PC-3 (cell line): ENCODE results near the gene TTC28. TPM values are rescaled to one million over a fixed set of nuclear protein-coding genes. Genes with fewer than 3 reads are reported as not detected.

Experiments used
- ATAC-seq: fragments of 200-7000 bp; cut with Tn5 transposase; 2 replicates; pipeline ENCODE4 v1.9.1; 2020; ENCODE audit warnings: mild to moderate bottlenecking, moderate library complexity
- BruUV-seq: library from RNA; stranded (reverse); fragments of 400-500 nt; replicated peaks from 2 replicates; lab custom pipeline; 2021; lab: Mats Ljungman, UMichigan
- CTCF ChIA-PET: fragments of 300-600 bp; sonication (Branson Sonifier 250); formaldehyde crosslinking; loops from one replicate; lab custom pipeline; 2022; ENCODE audit warnings: antibody characterized with exemption; lab: Charles Lee
- POLR2A ChIA-PET: fragments of 300-600 bp; sonication (Branson Sonifier 250); formaldehyde crosslinking; loops from one replicate; lab custom pipeline; 2022; ENCODE audit warnings: antibody characterized with exemption; ENCODE audit not compliant: unreplicated experiment; lab: Charles Lee
- DNase-seq: peaks from one replicate; pipeline ENCODE4 v3.0.0-alpha.2; 2015
- H2AFZ ChIP-seq: fragments of 300-600 bp; sonication (generic); 2 replicates; pipeline ENCODE4 v1.6.0; 2016; ENCODE audit warnings: antibody characterized with exemption, low read length
- H3F3A ChIP-seq: fragments of 300-600 bp; sonication (generic); one replicate; pipeline ENCODE4 v1.6.0; 2017; ENCODE audit warnings: antibody characterized with exemption, low read length, control low read depth, mild to moderate bottlenecking; ENCODE audit not compliant: unreplicated experiment
- H3K27ac ChIP-seq: fragments of 300-600 bp; sonication (generic); 2 replicates; pipeline ENCODE4 v1.5.1; 2016; ENCODE audit warnings: mild to moderate bottlenecking, low read length
- H3K27me3 ChIP-seq: fragments of 300-600 bp; sonication (generic); 2 replicates; pipeline ENCODE4 v1.6.1; 2016; ENCODE audit warnings: low read length, mixed read lengths
- H3K36me3 ChIP-seq: fragments of 300-600 bp; sonication (generic); 2 replicates; pipeline ENCODE4 v1.6.1; 2016; ENCODE audit warnings: low read depth, mixed run types, low read length, mixed read lengths
- H3K4me1 ChIP-seq: fragments of 300-600 bp; sonication (generic); 2 replicates; pipeline ENCODE4 v1.5.1; 2016; ENCODE audit warnings: low read length; ENCODE audit not compliant: insufficient read depth
- H3K4me2 ChIP-seq: fragments of 300-600 bp; sonication (generic); 2 replicates; pipeline ENCODE4 v1.6.0; 2016; ENCODE audit warnings: low read length
- H3K4me3 ChIP-seq: fragments of 300-600 bp; sonication (generic); 2 replicates; pipeline ENCODE4 v1.5.1; 2016; ENCODE audit warnings: mild to moderate bottlenecking, low read length, mixed read lengths
- H3K79me2 ChIP-seq: fragments of 300-600 bp; sonication (generic); 2 replicates; pipeline ENCODE4 v1.6.1; 2017; ENCODE audit warnings: low read length, mixed read lengths
- H3K9ac ChIP-seq: fragments of 300-600 bp; sonication (generic); 2 replicates; pipeline ENCODE4 v1.6.0; 2016; ENCODE audit warnings: mild to moderate bottlenecking, low read length
- H3K9me2 ChIP-seq: fragments of 300-600 bp; sonication (generic); replicated peaks from 2 replicates; pipeline ENCODE4 v1.6.1; 2016; ENCODE audit warnings: mixed run types, low read length, mixed read lengths
- H3K9me3 ChIP-seq: fragments of 300-600 bp; sonication (generic); 2 replicates; pipeline ENCODE4 v1.6.1; 2016; ENCODE audit warnings: low read length, mixed read lengths
- H4K20me1 ChIP-seq: fragments of 300-600 bp; sonication (generic); 2 replicates; pipeline ENCODE4 v1.6.1; 2016; ENCODE audit warnings: low read length, mixed read lengths
- EZH2 ChIP-seq: fragments of 300-600 bp; sonication (generic); IDR thresholded peaks from one replicate; pipeline ENCODE4 v1.6.1; 2017; ENCODE audit warnings: antibody characterized with exemption, mild to moderate bottlenecking, low read length; ENCODE audit not compliant: unreplicated experiment
- EZH2phosphoT487 ChIP-seq: fragments of 300-600 bp; sonication (generic); IDR thresholded peaks from 2 replicates; pipeline ENCODE4 v1.6.1; 2018; ENCODE audit warnings: mild to moderate bottlenecking, antibody characterized with exemption, low read length, borderline replicate concordance
- intact Hi-C: fragments of 100-400 bp; cut with micrococcal nuclease; formaldehyde crosslinking; loops from 2 replicates; pipeline ENCODE4 v1.9.0; 2023
- total RNA-seq: library from RNA; depleted of rRNA; stranded (reverse); fragments of >200 nt; gene quantifications from 2 replicates; pipeline ENCODE4 v1.2.3, GENCODE V29; 2014
- TF ChIP-seq, protein P1 (sequence below): fragments of 300-600 bp; sonication (generic); conservative IDR thresholded peaks from 2 replicates; pipeline ENCODE4 v1.5.1; 2017; ENCODE audit warnings: antibody characterized with exemption, low read depth, mild to moderate bottlenecking, low read length

TTC28 gene
- total RNA-seq, 1 experiment from 2014 or later = 6.3 TPM

DNA sequence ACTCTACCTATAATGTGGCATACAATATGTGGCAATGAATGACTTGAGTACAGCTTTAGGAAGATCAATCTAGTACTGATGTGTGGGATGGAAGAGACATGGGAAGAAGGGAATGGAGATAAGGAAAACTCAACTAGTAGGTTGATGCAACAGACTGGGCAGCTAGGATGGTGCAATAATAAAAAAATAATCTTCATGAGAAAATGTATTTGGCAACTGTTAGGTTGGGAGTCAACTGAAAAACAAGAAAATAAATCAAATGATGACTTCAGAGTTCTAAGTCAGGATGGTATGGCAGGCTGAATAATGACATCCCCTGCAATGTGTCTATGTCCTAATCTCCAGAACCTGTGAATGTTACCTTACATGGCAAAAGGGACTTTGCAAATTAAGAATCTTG is 523.8 kb downstream of the TTC28 start:
- TF ChIP-seq EZH2phosphoT487 (no peak), EZH2 (no peak)
- TF ChIP-seq, protein P1, sequence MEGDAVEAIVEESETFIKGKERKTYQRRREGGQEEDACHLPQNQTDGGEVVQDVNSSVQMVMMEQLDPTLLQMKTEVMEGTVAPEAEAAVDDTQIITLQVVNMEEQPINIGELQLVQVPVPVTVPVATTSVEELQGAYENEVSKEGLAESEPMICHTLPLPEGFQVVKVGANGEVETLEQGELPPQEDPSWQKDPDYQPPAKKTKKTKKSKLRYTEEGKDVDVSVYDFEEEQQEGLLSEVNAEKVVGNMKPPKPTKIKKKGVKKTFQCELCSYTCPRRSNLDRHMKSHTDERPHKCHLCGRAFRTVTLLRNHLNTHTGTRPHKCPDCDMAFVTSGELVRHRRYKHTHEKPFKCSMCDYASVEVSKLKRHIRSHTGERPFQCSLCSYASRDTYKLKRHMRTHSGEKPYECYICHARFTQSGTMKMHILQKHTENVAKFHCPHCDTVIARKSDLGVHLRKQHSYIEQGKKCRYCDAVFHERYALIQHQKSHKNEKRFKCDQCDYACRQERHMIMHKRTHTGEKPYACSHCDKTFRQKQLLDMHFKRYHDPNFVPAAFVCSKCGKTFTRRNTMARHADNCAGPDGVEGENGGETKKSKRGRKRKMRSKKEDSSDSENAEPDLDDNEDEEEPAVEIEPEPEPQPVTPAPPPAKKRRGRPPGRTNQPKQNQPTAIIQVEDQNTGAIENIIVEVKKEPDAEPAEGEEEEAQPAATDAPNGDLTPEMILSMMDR = no peak
- H3K4me3 ChIP-seq = no peak overlapping the region
- no peaks in the 10 kb centered on the region for H3K36me3 ChIP-seq
- no TSS peak for BruUV-seq
- H4K20me1 ChIP-seq = no peaks in the 10 kb centered on the region
- H3K4me2 ChIP-seq = no peak overlapping the region
- H3F3A ChIP-seq = no peaks in the 10 kb centered on the region
- no peak overlapping the region for H3K27ac ChIP-seq
- DNase-seq = no peak
- H3K9me3 ChIP-seq = no peaks in the 10 kb centered on the region
- H3K9me2 ChIP-seq = no peaks in the 10 kb centered on the region
- no peaks in the 10 kb centered on the region for H3K79me2 ChIP-seq
- ChIA-PET CTCF (no interaction called here), POLR2A (no interaction called here)
- no peaks in the 10 kb centered on the region for H3K4me1 ChIP-seq
- no peaks in the 10 kb centered on the region for H3K27me3 ChIP-seq
- H2AFZ ChIP-seq = no peak overlapping the region
- H3K9ac ChIP-seq = no peak overlapping the region
- no peak for ATAC-seq
- intact Hi-C loops = no loop called here

DNA sequence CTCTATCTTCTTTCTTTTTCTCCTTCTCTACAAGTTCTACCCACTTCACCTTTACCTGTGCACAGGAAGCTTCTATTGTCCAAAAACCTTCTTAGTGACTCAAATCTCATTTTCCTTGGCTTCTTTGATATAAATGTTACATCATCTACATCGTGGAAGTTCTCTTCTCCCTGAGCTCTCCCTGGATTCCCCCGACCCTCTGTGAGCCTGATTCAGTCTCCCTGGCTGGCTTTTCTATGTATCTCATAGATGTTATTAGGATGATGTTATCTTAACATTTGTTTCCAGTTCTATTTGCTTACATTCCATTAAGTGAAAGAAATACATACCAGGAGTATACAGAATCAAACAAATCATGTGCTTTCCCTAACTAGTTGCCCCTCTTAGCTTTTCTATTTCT is 524.8 kb downstream of the TTC28 start:
- no peak overlapping the region for H3K9ac ChIP-seq
- no peaks in the 10 kb centered on the region for H3K79me2 ChIP-seq
- no peaks in the 10 kb centered on the region for H3K27me3 ChIP-seq
- H2AFZ ChIP-seq = no peak overlapping the region
- intact Hi-C loops = no loop called here
- H3K9me3 ChIP-seq = no peaks in the 10 kb centered on the region
- H3F3A ChIP-seq = no peaks in the 10 kb centered on the region
- no peak overlapping the region for H3K4me3 ChIP-seq
- DNase-seq (no peak), ATAC-seq (no peak)
- H3K9me2 ChIP-seq = no peaks in the 10 kb centered on the region
- H4K20me1 ChIP-seq = no peaks in the 10 kb centered on the region
- POLR2A ChIA-PET = no interaction called here
- no peaks in the 10 kb centered on the region for H3K4me1 ChIP-seq
- CTCF ChIA-PET = no interaction called here
- H3K4me2 ChIP-seq = no peak overlapping the region
- no peak overlapping the region for H3K27ac ChIP-seq
- TF ChIP-seq, protein P1 = no peak
- no peak for TF ChIP-seq EZH2
- TF ChIP-seq EZH2phosphoT487 = no peak
- no TSS peak for BruUV-seq
- no peaks in the 10 kb centered on the region for H3K36me3 ChIP-seq

DNA sequence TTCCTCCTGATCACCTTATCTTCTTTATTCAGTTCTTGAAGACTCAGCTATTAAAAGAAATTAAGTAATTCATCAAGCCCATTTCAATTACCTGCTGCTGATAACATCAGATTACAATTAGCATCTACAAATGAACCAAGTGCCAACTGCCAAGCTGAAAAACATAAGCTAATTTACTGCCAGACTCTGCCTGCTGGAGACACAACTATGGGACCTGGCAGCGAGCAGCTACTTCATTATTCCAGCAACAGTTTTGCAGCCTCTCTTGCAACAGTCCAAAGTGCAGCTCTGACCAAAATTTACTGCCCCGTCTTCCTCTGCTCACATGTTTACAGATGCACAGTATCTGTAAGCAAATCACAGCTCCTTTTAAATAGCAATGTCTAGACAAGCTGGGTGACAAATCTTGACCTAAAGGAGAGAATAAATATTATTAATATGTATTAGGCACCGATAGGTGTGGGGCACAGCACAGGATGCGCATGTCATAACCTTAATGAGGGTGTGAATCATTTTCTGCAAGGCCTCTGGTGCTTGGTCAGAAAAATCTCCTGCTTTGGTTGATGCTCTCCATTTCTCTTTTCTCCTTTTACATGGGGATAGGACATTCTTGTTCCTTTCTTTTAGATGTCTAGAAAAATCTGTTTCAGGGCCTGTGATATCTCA is 528.4 kb downstream of the TTC28 start:
- Histone ChIP-seq H4K20me1 (no peaks in the 10 kb centered on the region), H3K4me2 (no peak overlapping the region), H3F3A (no peaks in the 10 kb centered on the region), H3K36me3 (no peaks in the 10 kb centered on the region), H3K4me3 (no peak overlapping the region), H3K27ac (no peak overlapping the region), H3K27me3 (no peaks in the 10 kb centered on the region), H3K9me3 (no peaks in the 10 kb centered on the region), H3K9me2 (no peaks in the 10 kb centered on the region), H3K4me1 (no peaks in the 10 kb centered on the region), H2AFZ (no peak overlapping the region), H3K9ac (no peak overlapping the region), H3K79me2 (no peaks in the 10 kb centered on the region)
- DNase-seq = no peak
- no peak for ATAC-seq
- intact Hi-C loops = no loop called here
- no TSS peak for BruUV-seq
- ChIA-PET CTCF (no interaction called here), POLR2A (no interaction called here)
- TF ChIP-seq, protein P1 = no peak
- TF ChIP-seq EZH2phosphoT487 (no peak), EZH2 (no peak)
